ENCODE data around the gene IQGAP2. TPM values are rescaled to one million over a fixed set of nuclear protein-coding genes. Genes with fewer than 3 reads are reported as not detected.

The IQGAP2 gene
- total and polyA plus RNA-seq, 9 of the 15 experiments (the other 6 are each of a cell fraction or from before 2014, with no cell fraction given) = 8.7 to 23.2 (median 17.4) TPM

DNA sequence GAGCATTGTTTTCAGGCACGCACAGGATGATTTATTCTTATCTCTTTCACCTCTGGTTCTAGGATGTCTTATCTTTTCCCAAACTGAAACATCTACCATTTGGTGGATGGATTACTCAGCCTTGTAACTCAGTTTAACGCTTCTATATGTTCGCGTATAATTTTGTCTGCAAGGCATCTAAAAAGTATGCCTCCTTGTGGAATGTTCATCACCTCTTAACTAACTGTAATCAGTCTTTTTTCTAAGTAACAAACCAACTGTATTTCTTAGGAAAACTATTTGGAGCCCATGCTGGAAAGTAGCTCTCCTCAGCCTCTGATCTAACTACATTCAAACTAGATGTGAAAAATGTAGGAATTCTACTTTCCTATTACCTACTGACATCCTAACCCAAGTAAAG is 231.6 kb downstream of the IQGAP2 start:
- Histone ChIP-seq H3K36me3 (ENCODE audit: control insufficient read depth, insufficient read depth, low read length) (no peaks in the 10 kb centered on the region), H3K9me1 (ENCODE audit: control insufficient read depth, insufficient read depth, low read length) (no peaks in the 10 kb centered on the region), H3K4me3 (no peak overlapping the region), H3K9ac (ENCODE audit: insufficient read depth in 1 of 2, low read depth in 2 of 2, low read length in 2 of 2) (no peak overlapping the region), H3K27me3 (ENCODE audit: control insufficient read depth in 2 of 2, insufficient read depth in 2 of 2, low read length in 2 of 2) (no peaks in the 10 kb centered on the region), H3K9me3 (replicated peaks; ENCODE audit: control insufficient read depth, insufficient read depth, low read depth, low read length) (no peaks in the 10 kb centered on the region), H3K4me2 (ENCODE audit: insufficient read depth, low read length) (no peak overlapping the region), H3K79me2 (ENCODE audit: control insufficient read depth, insufficient read depth, low read length) (no peaks in the 10 kb centered on the region), H4K20me1 (replicated peaks; ENCODE audit: control insufficient read depth, insufficient read depth, low read length) (no peaks in the 10 kb centered on the region), H3K4me1 (replicated peaks in 1 of 2; ENCODE audit: control insufficient read depth in 2 of 2, insufficient read depth in 2 of 2, low read length in 2 of 2) (no peaks in the 10 kb centered on the region; a peak in 1 of 5 replicates), H3K27ac (ENCODE audit: extremely low read depth, low read depth, low read length) (no peak overlapping the region), H2AFZ (ENCODE audit: low read depth, low read length) (no peak overlapping the region)
- FAIRE-seq (no peak), DNase-seq (ENCODE audit: extremely low read depth in 1 of 4, low spot score in 3 of 4) (no peak), ATAC-seq (no peak)
- in situ Hi-C loops (cut with MboI) (no loop called here), intact Hi-C loops (cut with micrococcal nuclease) (no loop called here)
- ChIA-PET CTCF (ENCODE audit: low intra/inter-chr PET ratio) (no interaction called here), POLR2A (interaction anchor here (1.3 kb wide), 1 partner anchor 9 kb away, joined by 4 read pairs; no protein-coding TSS in a partner anchor)
- BruUV-seq (replicated peaks) = no TSS peak
- 3% methylated on average over 4 of the region's 4 CpGs for WGBS (ENCODE audit: insufficient coverage, low coverage, missing lambda C conversion rate)
- TF ChIP-seq PHF20 (IDR thresholded peaks at IDR 0.05; ENCODE audit: partially characterized antibody) (no peak), PHB (CRISPR knock-in tag; IDR thresholded peaks at IDR 0.05) (no peak), SIN3B (IDR thresholded peaks at IDR 0.05; ENCODE audit: low read depth) (no peak), NCOA6 (IDR thresholded peaks at IDR 0.05) (no peak), CCAR2 (IDR thresholded peaks at IDR 0.05; ENCODE audit: low read depth, low read length) (no peak), TEAD4 (IDR thresholded peaks at IDR 0.05; ENCODE audit: low read length) (0 out of 2 replicates have a peak, but pooled peaks have one; percentile 38), TEAD4 (CRISPR knock-in tag; IDR thresholded peaks at IDR 0.05; ENCODE audit: borderline replicate concordance) (no peak), RCOR1 (IDR thresholded peaks at IDR 0.05; ENCODE audit: borderline replicate concordance in 1 of 2, low read depth in 2 of 2, low read length in 2 of 2) (no peak), TRIM28 (IDR thresholded peaks at IDR 0.05) (no peak), SMARCA4 (IDR thresholded peaks at IDR 0.05) (peak; percentile 76), SMARCE1 (IDR thresholded peaks at IDR 0.05) (0 out of 2 replicates have a peak, but pooled peaks have one; percentile 39), ZNF184 (CRISPR knock-in tag; IDR thresholded peaks at IDR 0.05) (no peak), BRF2 (IDR thresholded peaks at IDR 0.05; ENCODE audit: borderline replicate concordance, insufficient read depth, insufficient read length) (no peak)
- TF ChIP-seq, protein P1, sequence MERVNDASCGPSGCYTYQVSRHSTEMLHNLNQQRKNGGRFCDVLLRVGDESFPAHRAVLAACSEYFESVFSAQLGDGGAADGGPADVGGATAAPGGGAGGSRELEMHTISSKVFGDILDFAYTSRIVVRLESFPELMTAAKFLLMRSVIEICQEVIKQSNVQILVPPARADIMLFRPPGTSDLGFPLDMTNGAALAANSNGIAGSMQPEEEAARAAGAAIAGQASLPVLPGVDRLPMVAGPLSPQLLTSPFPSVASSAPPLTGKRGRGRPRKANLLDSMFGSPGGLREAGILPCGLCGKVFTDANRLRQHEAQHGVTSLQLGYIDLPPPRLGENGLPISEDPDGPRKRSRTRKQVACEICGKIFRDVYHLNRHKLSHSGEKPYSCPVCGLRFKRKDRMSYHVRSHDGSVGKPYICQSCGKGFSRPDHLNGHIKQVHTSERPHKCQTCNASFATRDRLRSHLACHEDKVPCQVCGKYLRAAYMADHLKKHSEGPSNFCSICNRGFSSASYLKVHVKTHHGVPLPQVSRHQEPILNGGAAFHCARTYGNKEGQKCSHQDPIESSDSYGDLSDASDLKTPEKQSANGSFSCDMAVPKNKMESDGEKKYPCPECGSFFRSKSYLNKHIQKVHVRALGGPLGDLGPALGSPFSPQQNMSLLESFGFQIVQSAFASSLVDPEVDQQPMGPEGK (CRISPR knock-in tag; IDR thresholded peaks at IDR 0.05; ENCODE audit: borderline replicate concordance) = no peak
